RWPE2 (cell line): ENCODE measurements around the gene POMT1.
"Not testable (repeated sequence)": the region's sequence is repeated elsewhere in the genome, so short reads cannot be mapped to it uniquely, and the experiment has no call there.

Experiments used
- ATAC-seq: fragments of 200-7000 bp; cut with Tn5 transposase; 3 replicates; pipeline ENCODE4 v1.9.1; 2021; ENCODE audit warnings: low read depth
- DNase-seq: peaks from one replicate; pipeline ENCODE4 v3.0.0-alpha.2; 2020; ENCODE audit warnings: low spot score
- H3K27ac ChIP-seq: fragments of 450-650 bp; 2 replicates; pipeline ENCODE4 v1.5.1; 2017; ENCODE audit warnings: mild to moderate bottlenecking; ENCODE audit not compliant: poor library complexity, severe bottlenecking
- H3K27me3 ChIP-seq: fragments of 250-450 bp; sonication (Bioruptor Pico); 2 replicates; pipeline ENCODE4 v1.5.1; 2021; ENCODE audit warnings: mild to moderate bottlenecking, moderate library complexity; ENCODE audit not compliant: insufficient read depth, poor library complexity, severe bottlenecking
- H3K36me3 ChIP-seq: fragments of 250-450 bp; sonication (Bioruptor Pico); 2 replicates; pipeline ENCODE4 v1.5.1; 2020; ENCODE audit warnings: low read depth, mild to moderate bottlenecking, moderate library complexity
- H3K4me1 ChIP-seq: fragments of 250-450 bp; sonication (Bioruptor Pico); 2 replicates; pipeline ENCODE4 v1.5.1; 2021; ENCODE audit warnings: mild to moderate bottlenecking, moderate library complexity; ENCODE audit not compliant: insufficient read depth, poor library complexity, severe bottlenecking
- H3K4me3 ChIP-seq: fragments of 250-450 bp; sonication (Bioruptor Pico); 2 replicates; pipeline ENCODE4 v1.5.1; 2021; ENCODE audit warnings: mild to moderate bottlenecking, moderate library complexity; ENCODE audit not compliant: severe bottlenecking
- H3K9me3 ChIP-seq: fragments of 250-450 bp; sonication (Bioruptor Pico); 2 replicates; pipeline ENCODE4 v1.5.1; 2021; ENCODE audit warnings: mild to moderate bottlenecking, moderate library complexity; ENCODE audit not compliant: severe bottlenecking
- TF ChIP-seq, protein P1 (sequence below): fragments of 450-650 bp; IDR thresholded peaks from one replicate; pipeline ENCODE4 v1.5.1; 2017; ENCODE audit warnings: mild to moderate bottlenecking, moderate library complexity; ENCODE audit not compliant: poor library complexity, severe bottlenecking

POMT1 gene, protein sequence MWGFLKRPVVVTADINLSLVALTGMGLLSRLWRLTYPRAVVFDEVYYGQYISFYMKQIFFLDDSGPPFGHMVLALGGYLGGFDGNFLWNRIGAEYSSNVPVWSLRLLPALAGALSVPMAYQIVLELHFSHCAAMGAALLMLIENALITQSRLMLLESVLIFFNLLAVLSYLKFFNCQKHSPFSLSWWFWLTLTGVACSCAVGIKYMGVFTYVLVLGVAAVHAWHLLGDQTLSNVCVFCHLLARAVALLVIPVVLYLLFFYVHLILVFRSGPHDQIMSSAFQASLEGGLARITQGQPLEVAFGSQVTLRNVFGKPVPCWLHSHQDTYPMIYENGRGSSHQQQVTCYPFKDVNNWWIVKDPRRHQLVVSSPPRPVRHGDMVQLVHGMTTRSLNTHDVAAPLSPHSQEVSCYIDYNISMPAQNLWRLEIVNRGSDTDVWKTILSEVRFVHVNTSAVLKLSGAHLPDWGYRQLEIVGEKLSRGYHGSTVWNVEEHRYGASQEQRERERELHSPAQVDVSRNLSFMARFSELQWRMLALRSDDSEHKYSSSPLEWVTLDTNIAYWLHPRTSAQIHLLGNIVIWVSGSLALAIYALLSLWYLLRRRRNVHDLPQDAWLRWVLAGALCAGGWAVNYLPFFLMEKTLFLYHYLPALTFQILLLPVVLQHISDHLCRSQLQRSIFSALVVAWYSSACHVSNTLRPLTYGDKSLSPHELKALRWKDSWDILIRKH

DNA sequence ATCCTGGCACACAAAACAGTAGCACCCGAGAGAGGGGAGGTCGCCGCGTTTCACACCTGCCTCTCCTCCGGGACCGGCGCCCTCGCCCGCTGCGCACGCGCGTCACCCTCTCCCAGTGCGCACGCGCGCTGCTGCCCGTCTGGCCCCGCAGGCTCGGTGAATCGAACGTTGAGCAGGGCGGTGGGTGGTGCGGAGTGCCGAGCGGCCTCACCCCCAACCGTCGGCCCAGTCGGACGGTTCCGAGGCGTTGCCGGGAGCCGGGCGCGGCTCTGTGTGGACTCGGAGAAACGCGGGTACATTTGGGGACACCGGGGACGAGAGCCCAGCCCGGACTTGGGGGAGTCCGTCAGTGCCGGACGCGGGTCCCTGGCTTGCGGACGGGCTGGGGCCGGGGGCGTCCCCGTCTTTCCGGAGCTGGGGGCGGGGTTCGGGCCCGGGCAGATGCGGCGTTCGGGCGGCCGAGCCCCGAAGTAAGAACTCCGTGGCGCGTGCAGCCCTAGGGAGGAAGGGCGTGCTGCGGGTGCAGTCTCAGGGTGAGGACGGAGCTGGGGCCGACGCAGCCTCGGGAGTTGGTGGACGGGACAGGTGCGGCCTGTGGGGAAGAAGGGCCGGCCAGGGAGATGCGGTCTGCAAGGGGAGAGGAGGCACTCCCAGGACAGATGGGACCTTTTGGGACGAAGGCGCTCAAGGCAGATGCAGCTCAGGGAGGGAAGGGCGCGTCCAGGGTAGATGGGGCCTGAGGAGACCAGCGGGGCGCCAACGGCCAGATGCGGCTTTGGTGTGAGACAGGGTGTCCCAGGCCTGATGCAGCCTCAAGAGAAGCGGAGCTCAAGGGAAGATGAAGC, at the start of gene POMT1:
Gene POMT1, plus strand, starts transcription at position 138 of the 845 bp plus-strand sequence. CDS start 1,301 bp downstream, outside the sequence.
- no peaks in the 10 kb centered on the region for H3K27me3 ChIP-seq
- ATAC-seq: peak; percentile 67
- H3K36me3 ChIP-seq: peaks cover 20% of the 10 kb centered on the region
- TF ChIP-seq, protein P1, sequence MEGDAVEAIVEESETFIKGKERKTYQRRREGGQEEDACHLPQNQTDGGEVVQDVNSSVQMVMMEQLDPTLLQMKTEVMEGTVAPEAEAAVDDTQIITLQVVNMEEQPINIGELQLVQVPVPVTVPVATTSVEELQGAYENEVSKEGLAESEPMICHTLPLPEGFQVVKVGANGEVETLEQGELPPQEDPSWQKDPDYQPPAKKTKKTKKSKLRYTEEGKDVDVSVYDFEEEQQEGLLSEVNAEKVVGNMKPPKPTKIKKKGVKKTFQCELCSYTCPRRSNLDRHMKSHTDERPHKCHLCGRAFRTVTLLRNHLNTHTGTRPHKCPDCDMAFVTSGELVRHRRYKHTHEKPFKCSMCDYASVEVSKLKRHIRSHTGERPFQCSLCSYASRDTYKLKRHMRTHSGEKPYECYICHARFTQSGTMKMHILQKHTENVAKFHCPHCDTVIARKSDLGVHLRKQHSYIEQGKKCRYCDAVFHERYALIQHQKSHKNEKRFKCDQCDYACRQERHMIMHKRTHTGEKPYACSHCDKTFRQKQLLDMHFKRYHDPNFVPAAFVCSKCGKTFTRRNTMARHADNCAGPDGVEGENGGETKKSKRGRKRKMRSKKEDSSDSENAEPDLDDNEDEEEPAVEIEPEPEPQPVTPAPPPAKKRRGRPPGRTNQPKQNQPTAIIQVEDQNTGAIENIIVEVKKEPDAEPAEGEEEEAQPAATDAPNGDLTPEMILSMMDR: no peak
- DNase-seq: no peak
- no peaks in the 10 kb centered on the region for H3K9me3 ChIP-seq
- peak within 1 kb of the TSS; percentile 81 for H3K4me3 ChIP-seq
- no peaks in the 10 kb centered on the region for H3K4me1 ChIP-seq
- peak within 1 kb of the TSS; percentile 4 for H3K27ac ChIP-seq

DNA sequence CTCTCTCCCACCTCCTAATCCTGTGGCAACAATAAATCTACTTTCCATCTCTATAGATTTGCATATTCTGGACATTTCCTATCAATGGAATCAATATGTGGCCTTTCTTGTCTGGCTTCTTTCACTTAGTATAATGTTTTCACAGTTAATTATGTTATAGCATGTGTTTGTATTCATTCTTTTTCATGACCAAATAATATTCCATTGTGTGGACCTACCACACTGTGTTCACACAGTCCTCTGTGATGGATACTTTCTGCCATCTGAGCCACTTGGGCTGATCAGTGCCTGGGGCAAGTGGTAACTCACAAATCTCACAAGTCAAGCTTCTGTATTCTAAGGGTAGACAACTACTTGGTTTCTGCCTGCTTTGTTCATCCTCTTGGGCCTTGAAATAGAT, 48.7 kb upstream of the POMT1 start:
- TF ChIP-seq, protein P1: no peak
- peaks cover 96% of the 10 kb centered on the region for H3K36me3 ChIP-seq
- ATAC-seq: no peak

DNA sequence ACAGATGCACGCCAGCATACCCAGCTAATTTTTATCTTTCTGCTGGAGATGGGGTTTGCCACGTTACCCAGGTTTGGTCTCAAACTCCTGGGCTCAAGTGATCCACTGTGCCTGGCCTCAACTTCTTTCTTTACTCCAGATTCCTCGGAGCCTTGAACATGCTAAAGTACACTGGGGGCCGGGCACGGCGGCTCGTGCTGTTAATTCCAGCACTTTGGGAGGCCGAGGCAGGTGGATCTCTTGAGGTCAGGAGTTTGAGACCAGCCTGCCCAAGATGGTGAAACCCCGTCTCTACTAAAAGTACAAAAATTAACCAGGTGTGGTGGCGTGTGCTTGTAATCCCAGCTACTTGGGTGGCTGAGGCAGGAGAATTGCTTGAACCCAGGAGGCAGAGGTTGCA, 47.1 kb upstream of the POMT1 start:
- H3K27me3 ChIP-seq, ATAC-seq, H3K9me3 ChIP-seq, H3K4me1 ChIP-seq, H3K4me3 ChIP-seq, H3K27ac ChIP-seq: not testable (repeated sequence)
- DNase-seq: peak; percentile 14
- H3K36me3 ChIP-seq: peaks cover 96% of the 10 kb centered on the region

More for the DNA sequence above, 48.7 kb upstream of the POMT1 start:
- no peak for DNase-seq
- Histone ChIP-seq H3K4me3 (no peak overlapping the region), H3K27ac (no peak overlapping the region), H3K9me3 (peaks cover 2% of the 10 kb centered on the region), H3K27me3 (no peaks in the 10 kb centered on the region), H3K4me1 (no peaks in the 10 kb centered on the region)

DNA sequence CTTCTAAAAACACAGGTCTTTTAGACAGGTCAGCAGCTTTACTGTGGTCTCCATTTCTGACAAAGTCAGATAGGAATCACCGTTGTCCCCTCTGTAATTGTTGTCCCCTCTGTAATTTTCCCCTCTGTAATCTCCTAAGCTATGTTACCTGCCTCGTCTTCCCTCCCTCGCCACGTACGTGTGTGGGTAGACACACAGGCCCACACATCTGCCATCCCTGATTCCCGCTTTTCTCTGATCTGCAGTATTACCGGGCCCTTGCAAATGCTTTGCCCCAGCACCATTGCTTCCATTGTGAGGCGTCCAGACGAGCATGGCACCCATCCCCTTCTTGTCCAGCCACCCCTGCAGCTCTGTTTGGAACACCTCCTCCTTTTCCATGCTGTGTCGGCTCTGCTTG, 45.0 kb upstream of the POMT1 start:
- DNase-seq: peak; percentile 14
- H3K4me1 ChIP-seq: no peaks in the 10 kb centered on the region
- peaks cover 2% of the 10 kb centered on the region for H3K9me3 ChIP-seq
- no peak overlapping the region for H3K4me3 ChIP-seq
- no peak for ATAC-seq
- H3K27ac ChIP-seq: no peak overlapping the region
- TF ChIP-seq, protein P1: no peak
- H3K27me3 ChIP-seq: no peaks in the 10 kb centered on the region
- peaks cover 94% of the 10 kb centered on the region for H3K36me3 ChIP-seq

DNA sequence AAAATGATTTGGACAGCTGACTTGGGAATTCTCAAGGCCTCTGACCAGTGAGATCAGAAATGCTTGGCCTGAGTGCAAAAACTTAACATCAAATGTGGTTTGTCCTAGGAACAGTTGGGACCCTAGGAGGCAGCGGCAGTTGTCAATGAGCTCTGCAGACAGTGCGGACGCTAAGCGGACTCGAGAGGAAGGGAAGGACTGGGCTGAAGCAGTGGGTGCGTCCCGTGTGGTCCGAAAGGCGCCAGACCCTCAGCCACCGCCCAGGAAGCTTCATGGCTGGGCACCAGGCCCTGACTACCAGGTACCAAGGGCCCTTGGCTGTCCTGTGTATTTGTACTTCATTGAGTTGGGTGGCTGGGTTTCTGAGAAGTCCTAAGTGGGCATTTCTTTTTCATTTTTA, 43.7 kb upstream of the POMT1 start:
- peaks cover 2% of the 10 kb centered on the region for H3K9me3 ChIP-seq
- H3K36me3 ChIP-seq: peaks cover 94% of the 10 kb centered on the region
- ATAC-seq (no peak), DNase-seq (peak; percentile 17)
- no peak overlapping the region for H3K27ac ChIP-seq
- no peak overlapping the region for H3K4me3 ChIP-seq
- H3K27me3 ChIP-seq: no peaks in the 10 kb centered on the region
- TF ChIP-seq, protein P1: no peak
- no peaks in the 10 kb centered on the region for H3K4me1 ChIP-seq
